ENCODE measurements around the gene CCDC9.

- no peak for TF ChIP-seq POLR2A (IDR thresholded peaks at IDR 0.05)
- TF ChIP-seq CTCF (IDR thresholded peaks at IDR 0.05), result no peak
- no peak for TF ChIP-seq POLR2AphosphoS5 (IDR thresholded peaks at IDR 0.05)
- no peak for TF ChIP-seq EP300 (IDR thresholded peaks at IDR 0.05; ENCODE audit: low read depth)
Measured at GRCh38 chr19:47310819-47311218, 54.5 kb downstream of the CCDC9 start.

All from transverse colon (tissue), 4 donors.